ENCODE measurements around the gene RIPOR2. TPM values are rescaled to one million over a fixed set of nuclear protein-coding genes. Genes with fewer than 3 reads are reported as not detected.

The RIPOR2 gene
- total RNA-seq, 1 experiment from 2014 or later, result 5.0 TPM

- no peaks in the 10 kb centered on the region for H3K9me3 ChIP-seq (ENCODE audit: control insufficient read depth, low read depth, low read length)
- no CpG with 5 or more reads among the region's 4 CpGs for WGBS (ENCODE audit: extremely low coverage, insufficient read length, low lambda C conversion rate)
- no peak overlapping the region for H3K4me3 Mint-ChIP-seq
- H4K5ac ChIP-seq (ENCODE audit: insufficient read length, low read depth, low read length), result no peak overlapping the region
- no peaks in the 10 kb centered on the region for H3K79me1 ChIP-seq (ENCODE audit: insufficient read depth, low read depth, low read length, poor library complexity, severe bottlenecking)
- H2AFZ ChIP-seq (ENCODE audit: low read length), result no peak overlapping the region
- H2BK120ac ChIP-seq (ENCODE audit: low read depth, low read length, poor library complexity, severe bottlenecking), result no peak overlapping the region
- H3K23me2 ChIP-seq (ENCODE audit: insufficient read length, low read depth, low read length, poor library complexity, severe bottlenecking), result no peaks in the 10 kb centered on the region
- no peaks in the 10 kb centered on the region for H3K27me3 ChIP-seq (ENCODE audit: insufficient read depth, low read length)
- H3K9me3 Mint-ChIP-seq, result no peaks in the 10 kb centered on the region
- H2BK15ac ChIP-seq (ENCODE audit: low read depth, low read length), result no peak overlapping the region
- no peak for DNase-seq
- peaks cover 19 to 20% of the 10 kb centered on the region in 2 experiments for H3K4me1 Mint-ChIP-seq
- H2BK5ac ChIP-seq (ENCODE audit: insufficient read length, low read length), result no peak overlapping the region
- TF ChIP-seq CTCF (conservative IDR thresholded peaks at IDR 0.05), result no peak
- H4K91ac ChIP-seq (ENCODE audit: insufficient read length, low read depth, low read length), result no peak overlapping the region
- no peak overlapping the region for H3K23ac ChIP-seq (ENCODE audit: insufficient read length, low read depth, low read length)
- H4K20me1 ChIP-seq (ENCODE audit: control insufficient read depth, insufficient read depth, insufficient read length), result no peaks in the 10 kb centered on the region
- no peaks in the 10 kb centered on the region for H3K79me2 ChIP-seq (ENCODE audit: insufficient read depth, low read length)
- no peak overlapping the region for H3K4me2 ChIP-seq (ENCODE audit: insufficient read depth, insufficient read length, low read length)
- no peak overlapping the region for H3K56ac ChIP-seq (ENCODE audit: insufficient read length, low read depth, low read length)
- H3K14ac ChIP-seq (ENCODE audit: insufficient read depth, low read length), result no peak overlapping the region
- no peak overlapping the region for H3T11ph ChIP-seq (ENCODE audit: low read length)
- H3K4ac ChIP-seq (ENCODE audit: low read depth, low read length), result no peak overlapping the region
- H3K27ac Mint-ChIP-seq, result 0 out of 7 replicates have a peak overlapping the region, but pooled peaks of 1 of the 3 experiments have one; percentile 21
- H3K4me1 ChIP-seq (ENCODE audit: insufficient read depth, low read length), result no peaks in the 10 kb centered on the region
- H3K27me3 Mint-ChIP-seq (ENCODE audit: low read depth), result no peaks in the 10 kb centered on the region
- H4K8ac ChIP-seq (replicated peaks; ENCODE audit: insufficient read length, low read depth, low read length), result no peak overlapping the region
- peaks cover 0 to 3% (median 2%) of the 10 kb centered on the region in 3 experiments; a peak in 2 of 7 replicates for H3K36me3 Mint-ChIP-seq (ENCODE audit: insufficient read depth in 1 of 3, low read depth in 3 of 3)
- H3K27ac ChIP-seq (ENCODE audit: insufficient read length, low read depth, low read length), result no peak overlapping the region
- no peak overlapping the region for H3K18ac ChIP-seq (ENCODE audit: insufficient read length, low read depth, low read length)
- H3K9ac ChIP-seq (ENCODE audit: extremely low read depth, insufficient read length, low read length), result no peak overlapping the region
- no peak overlapping the region for H2BK20ac ChIP-seq (ENCODE audit: low read depth, low read length, poor library complexity, severe bottlenecking)
- no peak overlapping the region for H2AK5ac ChIP-seq (ENCODE audit: insufficient read length, low read length)
- H2BK12ac ChIP-seq (ENCODE audit: insufficient read length, low read depth, low read length), result no peak overlapping the region
Observed at GRCh38 chr6:24833711-24834386, 101.9 kb downstream of the RIPOR2 start.

All from H9 (cell line).